Measurements from ENCODE around the gene HECA.

The HECA gene

GRCh38 chr6:139166956-139167313 lies 32.1 kb downstream of the HECA start:
- TF ChIP-seq CEBPB (IDR thresholded peaks at IDR 0.05), result no peak

DNA sequence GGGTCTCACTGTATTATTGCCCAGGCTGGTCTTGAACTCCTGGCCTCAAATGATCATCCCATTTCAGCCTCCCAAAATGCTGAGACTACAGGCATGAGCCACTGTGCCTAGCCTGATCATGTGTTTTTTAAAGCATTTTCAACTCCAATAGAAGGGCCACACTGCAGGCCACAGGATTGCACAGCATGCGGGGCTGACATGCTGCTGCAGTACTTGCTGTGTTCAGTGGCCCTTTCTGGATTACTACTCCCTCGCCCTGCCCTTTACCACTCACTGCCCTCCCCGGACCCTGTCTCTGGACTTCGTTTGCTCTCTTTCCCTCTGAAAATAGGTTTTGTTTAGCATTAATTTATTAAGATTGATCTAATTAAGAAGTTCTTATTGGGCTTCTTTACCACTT lies 37.3 kb downstream of the HECA start:
- TF ChIP-seq CEBPB (IDR thresholded peaks at IDR 0.05) (no peak), REST (IDR thresholded peaks at IDR 0.05; ENCODE audit: low read depth) (no peak), ZBTB7A (IDR thresholded peaks at IDR 0.05; ENCODE audit: low read depth) (no peak)

GRCh38 chr6:139172567-139172966 lies 37.7 kb downstream of the HECA start:
- TF ChIP-seq, protein P1, sequence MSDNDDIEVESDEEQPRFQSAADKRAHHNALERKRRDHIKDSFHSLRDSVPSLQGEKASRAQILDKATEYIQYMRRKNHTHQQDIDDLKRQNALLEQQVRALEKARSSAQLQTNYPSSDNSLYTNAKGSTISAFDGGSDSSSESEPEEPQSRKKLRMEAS (IDR thresholded peaks at IDR 0.05), result no peak
- TF ChIP-seq FOXM1 (IDR thresholded peaks at IDR 0.05; ENCODE audit: borderline replicate concordance, low read depth) (no peak), TAF1 (IDR thresholded peaks at IDR 0.05; ENCODE audit: low read depth) (no peak), EGR1 (IDR thresholded peaks at IDR 0.05) (no peak), CEBPB (IDR thresholded peaks at IDR 0.05) (no peak)

DNA sequence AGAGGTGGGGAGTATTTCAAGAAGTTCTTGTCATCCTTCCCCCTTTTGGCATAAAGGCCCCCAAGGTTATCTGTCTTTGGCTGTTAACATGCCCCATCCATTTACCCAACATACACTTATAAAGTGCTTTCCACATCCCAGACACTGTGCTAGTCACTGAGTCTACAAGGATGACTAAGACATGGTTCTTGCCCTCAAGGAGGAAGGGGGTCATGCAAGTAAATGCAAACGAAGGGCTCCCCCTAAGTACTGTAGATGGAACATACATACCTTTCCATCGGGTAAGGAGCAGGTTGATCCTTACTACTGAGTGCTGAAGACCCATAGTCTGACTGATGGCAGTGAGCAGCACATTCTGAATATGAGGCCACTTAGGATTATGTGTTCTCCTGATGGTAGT lies 38.3 kb downstream of the HECA start:
- TF ChIP-seq RAD21 (IDR thresholded peaks at IDR 0.05; ENCODE audit: low read depth) (peak; percentile 8; the same call in 1 of the 2 replicates), REST (IDR thresholded peaks at IDR 0.05; ENCODE audit: low read depth) (no peak), CREB1 (IDR thresholded peaks at IDR 0.05; ENCODE audit: low read depth) (no peak), TCF12 (IDR thresholded peaks at IDR 0.05; ENCODE audit: low read depth) (no peak)
- TF ChIP-seq, protein P1 (IDR thresholded peaks at IDR 0.05), result no peak

DNA sequence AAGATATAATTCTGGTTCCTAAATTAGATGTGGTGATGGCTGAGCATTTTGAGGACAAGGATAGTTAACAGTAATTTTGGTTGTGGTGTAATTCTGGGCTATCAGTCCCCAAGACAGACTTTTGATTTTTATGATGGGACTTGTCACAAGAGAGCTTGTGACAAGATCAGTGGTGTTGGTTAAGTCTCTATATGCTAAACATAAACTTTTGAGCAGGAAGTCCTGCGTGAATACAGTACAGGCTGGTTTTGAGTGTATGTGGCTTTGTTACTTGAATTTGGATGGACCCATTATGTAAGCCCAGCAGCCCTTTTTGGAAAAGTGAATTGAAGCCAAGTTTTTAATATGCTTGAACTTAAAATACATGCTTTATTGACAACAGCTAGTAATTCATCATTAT lies 38.9 kb downstream of the HECA start:
- TF ChIP-seq EP300 (IDR thresholded peaks at IDR 0.05; ENCODE audit: borderline replicate concordance) (no peak), YY1 (IDR thresholded peaks at IDR 0.05; ENCODE audit: low read depth) (no peak), FOXM1 (IDR thresholded peaks at IDR 0.05; ENCODE audit: borderline replicate concordance, low read depth) (no peak), ZBTB7A (IDR thresholded peaks at IDR 0.05; ENCODE audit: low read depth) (no peak), REST (IDR thresholded peaks at IDR 0.05; ENCODE audit: low read depth) (no peak)
- TF ChIP-seq, protein P1 (IDR thresholded peaks at IDR 0.05), result no peak

GRCh38 chr6:139174961-139175360 lies 40.1 kb downstream of the HECA start:
- TF ChIP-seq TAF1 (IDR thresholded peaks at IDR 0.05; ENCODE audit: low read depth) (no peak), EGR1 (IDR thresholded peaks at IDR 0.05) (no peak), RAD21 (IDR thresholded peaks at IDR 0.05; ENCODE audit: low read depth) (no peak), EP300 (IDR thresholded peaks at IDR 0.05; ENCODE audit: borderline replicate concordance) (no peak), TEAD4 (IDR thresholded peaks at IDR 0.05) (no peak), CEBPB (IDR thresholded peaks at IDR 0.05) (no peak), CREB1 (IDR thresholded peaks at IDR 0.05; ENCODE audit: low read depth) (no peak), YY1 (IDR thresholded peaks at IDR 0.05; ENCODE audit: low read depth) (no peak), ZBTB7A (IDR thresholded peaks at IDR 0.05; ENCODE audit: low read depth) (no peak), FOXM1 (IDR thresholded peaks at IDR 0.05; ENCODE audit: borderline replicate concordance, low read depth) (no peak), REST (IDR thresholded peaks at IDR 0.05; ENCODE audit: low read depth) (no peak), TCF12 (IDR thresholded peaks at IDR 0.05; ENCODE audit: low read depth) (no peak), NFIC (IDR thresholded peaks at IDR 0.05) (no peak)
- TF ChIP-seq, protein P2, sequence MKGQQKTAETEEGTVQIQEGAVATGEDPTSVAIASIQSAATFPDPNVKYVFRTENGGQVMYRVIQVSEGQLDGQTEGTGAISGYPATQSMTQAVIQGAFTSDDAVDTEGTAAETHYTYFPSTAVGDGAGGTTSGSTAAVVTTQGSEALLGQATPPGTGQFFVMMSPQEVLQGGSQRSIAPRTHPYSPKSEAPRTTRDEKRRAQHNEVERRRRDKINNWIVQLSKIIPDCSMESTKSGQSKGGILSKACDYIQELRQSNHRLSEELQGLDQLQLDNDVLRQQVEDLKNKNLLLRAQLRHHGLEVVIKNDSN (IDR thresholded peaks at IDR 0.05), result no peak
- TF ChIP-seq, protein P1 (IDR thresholded peaks at IDR 0.05), result no peak

All from Ishikawa (cell line).